Activated CD4-positive, alpha-beta T cell treated with anti-CD3 and anti-CD28 coated beads for 48 hours (primary cell): ENCODE data around the gene ORMDL2.

ENCODE experiments used
- DNase-seq: peaks from one replicate; pipeline ENCODE4 v3.0.0-alpha.2; 2020

Gene ORMDL2, protein sequence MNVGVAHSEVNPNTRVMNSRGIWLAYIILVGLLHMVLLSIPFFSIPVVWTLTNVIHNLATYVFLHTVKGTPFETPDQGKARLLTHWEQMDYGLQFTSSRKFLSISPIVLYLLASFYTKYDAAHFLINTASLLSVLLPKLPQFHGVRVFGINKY

DNA sequence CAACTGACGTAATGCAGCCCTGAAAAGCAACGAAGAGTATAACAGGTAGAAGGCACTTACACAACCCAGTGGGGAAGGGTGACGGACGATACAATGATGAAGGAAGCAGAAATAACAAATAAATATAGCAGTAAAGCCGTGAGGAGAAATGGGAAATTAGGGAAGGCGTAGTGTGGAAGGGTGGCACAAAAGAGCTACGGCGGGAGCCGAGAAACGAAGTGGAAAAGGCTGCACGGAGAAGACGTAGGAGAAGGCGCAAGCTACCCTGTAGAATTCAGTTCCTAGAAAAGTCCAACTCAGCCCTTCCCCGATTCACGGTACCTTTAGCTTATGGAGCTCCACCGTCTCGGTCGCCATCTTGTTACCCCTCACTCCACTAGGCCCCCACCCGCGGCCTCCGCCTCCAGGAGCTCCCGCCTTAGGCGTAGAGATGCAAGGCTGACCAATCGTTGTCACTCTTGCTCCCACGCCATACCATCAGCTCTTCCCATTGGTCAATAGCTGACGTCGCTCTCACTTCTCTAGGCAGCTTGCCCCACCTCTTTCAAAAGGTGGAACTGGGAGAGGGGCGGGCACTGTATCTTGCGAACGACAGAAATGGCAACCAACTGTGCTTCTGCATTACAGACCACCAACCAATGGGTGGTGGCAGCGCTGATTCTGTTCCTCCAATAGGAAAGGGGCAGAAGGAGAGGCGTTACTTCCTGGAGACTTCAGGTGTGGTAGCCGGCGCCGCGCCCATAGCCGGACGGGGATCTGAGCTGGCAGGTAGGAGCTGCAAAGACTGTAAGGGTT is at the start of gene ORMDL2, which contains the start of gene SARNP:
TSS of gene ORMDL2 (plus strand) at position 697 of the 795 bp plus-strand sequence. CDS start 959 bp downstream, outside the sequence.
TSS of gene SARNP (minus strand) at position 380 of the 795 bp plus-strand sequence. CDS start at position 357, 23 bp downstream.
- peak; percentile 96 for DNase-seq

DNA sequence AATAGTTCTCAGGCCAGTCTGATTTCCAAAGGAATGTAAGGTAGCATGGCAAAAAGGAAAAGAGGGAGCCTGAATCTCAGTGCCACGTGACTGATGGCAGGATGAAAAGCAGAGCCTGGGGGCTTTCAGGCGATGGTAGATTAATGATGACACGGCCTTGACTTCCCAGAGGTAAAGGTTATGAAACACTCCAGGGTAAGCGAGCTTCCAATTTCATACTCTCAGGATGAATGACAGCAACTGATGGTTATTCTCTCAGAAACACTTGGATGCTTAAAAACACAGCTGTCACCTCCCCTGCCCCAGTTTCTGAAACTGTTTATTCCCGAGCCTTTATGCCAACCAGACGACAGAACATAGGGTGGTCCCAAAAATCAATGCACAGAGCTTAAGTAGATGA is 46.1 kb upstream of the ORMDL2 start:
- DNase-seq = no peak

DNA sequence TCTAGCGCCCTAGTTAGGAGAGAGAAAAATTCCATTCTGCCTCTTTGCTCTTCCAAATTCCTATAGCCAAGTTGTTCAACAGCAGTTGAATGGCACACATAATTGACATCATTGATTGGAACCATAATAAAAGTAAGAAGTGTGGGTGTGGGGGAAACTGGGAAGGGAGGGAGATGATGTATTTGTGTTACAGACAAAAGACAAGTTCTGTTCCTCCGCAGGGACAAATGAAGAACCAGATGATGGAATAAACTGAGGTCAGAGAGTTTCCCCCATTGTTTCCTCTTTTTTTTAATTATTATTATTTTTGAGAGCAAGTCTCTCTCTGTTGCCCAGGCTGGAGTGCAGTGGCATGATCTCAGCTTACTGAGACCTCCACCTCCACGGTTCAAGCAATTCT is 40.0 kb upstream of the ORMDL2 start:
- DNase-seq = no peak

DNA sequence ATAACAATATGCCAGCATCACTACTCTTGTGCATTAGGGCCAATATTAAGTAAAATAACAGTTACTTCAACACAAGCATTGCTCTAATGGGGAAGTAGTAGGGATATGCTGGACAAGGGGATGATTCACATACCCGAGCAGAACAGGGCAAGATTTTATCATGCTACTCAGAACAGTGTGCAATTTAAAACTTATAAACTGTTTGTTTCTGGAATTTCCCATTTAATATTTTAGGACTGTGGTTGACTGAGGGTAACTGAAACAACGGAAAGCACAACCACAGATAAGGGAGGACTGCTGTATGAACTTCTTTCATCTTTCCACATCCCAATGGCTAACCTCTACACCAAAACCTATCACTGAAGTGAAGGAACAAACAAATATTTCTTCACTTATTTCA is 37.2 kb upstream of the ORMDL2 start:
- no peak for DNase-seq

DNA sequence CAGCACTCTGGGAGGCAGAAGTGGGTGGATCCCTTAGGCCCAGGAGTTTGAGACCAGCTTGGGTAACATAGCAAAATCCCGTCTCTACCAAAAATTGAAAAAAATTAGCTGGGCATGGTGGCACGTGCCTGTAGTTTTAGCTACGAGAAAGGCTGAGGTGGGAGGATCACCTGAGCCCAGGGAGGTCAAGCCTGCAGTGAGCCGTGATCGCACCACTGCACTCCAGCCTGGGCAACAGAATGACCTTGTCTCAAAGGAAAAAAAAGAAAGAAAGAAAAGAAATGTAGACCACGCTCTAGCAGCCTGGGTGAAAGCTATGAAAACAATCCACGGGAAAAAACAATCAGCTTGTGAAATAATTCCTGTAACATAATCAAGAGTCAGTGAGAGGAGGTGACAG is 29.3 kb upstream of the ORMDL2 start:
- no peak for DNase-seq

DNA sequence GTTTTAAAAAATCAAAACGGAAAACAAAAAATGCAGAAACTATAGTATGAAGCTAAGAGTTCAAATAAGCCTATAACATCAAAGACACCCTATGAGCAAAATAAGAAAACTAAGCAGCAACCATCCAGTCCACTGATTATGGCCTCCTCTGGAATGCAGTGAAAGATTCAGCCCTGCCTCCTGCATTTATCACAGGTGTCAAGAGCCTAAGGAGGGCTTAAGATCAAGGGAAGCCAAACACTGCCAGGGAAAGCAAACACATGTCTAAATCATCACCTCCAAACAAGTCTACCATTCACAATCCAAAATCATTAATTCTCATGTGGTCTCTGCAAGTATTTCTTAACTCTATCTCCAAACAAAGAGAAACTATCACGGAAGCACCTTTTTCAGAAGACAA is 28.7 kb upstream of the ORMDL2 start:
- DNase-seq = no peak

DNA sequence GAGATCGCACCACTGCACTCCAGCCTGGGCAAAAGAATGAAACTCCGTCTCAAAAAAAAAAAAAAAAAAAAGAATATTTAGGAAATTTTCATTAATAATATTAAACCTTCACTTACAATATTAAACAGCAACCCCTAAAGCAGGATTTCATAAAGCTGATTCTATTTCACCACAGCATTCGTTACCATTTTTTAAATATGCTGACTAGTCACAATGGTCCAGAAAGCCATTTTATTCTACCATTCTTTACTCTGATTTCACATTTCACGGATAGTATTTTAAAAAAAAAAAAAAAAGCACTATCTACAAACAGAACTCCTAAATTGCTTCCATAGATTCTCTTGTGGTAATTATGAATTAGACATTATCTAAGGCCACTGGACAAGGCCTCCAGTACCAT is 27.9 kb upstream of the ORMDL2 start:
- DNase-seq = no peak

DNA sequence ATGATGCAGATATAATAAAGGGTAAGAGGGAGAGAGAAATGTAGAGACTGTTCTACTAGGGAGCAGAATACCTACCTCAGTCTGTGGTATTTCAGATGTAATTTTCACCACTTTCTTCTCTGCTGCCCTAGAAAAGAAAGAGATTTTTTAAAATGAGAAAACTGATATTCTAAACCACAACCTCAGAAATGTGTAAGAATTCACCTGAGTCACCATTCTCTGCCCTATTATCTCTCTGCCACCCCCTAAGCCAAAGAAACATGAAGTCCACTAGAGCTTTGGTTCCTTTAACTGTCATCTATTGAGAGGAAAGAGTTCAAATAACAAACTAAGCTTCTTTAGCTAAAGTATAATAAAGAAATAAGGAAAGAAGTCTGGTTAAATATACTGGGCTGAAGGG is 21.9 kb upstream of the ORMDL2 start:
- DNase-seq = no peak

DNA sequence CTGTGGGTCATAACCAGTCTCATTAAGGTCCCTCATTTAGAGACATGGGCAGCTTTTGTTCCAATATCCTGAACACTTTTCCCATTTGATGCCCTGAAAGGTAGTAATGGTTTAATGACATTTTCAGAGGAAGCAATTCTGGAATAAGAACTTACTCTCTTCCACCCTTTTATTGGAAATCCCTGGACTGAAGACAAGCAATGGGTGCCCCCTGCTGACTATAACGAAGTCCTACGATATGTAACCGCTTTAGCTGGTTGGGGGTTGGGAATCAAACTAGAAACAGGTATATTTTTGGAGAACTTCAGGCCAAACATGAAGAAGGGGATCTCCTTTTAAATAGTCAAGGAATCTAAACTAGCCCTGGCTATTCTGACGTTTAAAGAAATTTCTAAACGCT is 20.8 kb upstream of the ORMDL2 start:
- no peak for DNase-seq

DNA sequence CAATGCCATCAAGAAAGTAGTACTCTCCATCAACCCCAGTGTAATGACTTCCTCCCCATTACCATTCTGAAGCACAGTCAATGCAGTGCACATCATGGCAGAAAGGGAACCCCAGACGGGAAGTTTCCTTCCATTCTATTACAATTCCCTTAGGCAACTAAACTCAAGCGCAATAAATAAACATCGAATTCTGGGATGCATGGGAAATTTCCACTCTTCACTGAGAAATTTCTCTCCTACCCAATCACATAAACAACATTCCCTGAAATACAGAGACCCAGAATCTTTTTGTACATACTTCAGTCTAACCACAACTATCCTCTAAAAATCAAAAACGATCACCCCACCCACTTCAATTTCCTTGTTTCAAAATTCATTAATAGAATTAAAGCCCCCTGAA is 20.3 kb upstream of the ORMDL2 start:
- DNase-seq = no peak

DNA sequence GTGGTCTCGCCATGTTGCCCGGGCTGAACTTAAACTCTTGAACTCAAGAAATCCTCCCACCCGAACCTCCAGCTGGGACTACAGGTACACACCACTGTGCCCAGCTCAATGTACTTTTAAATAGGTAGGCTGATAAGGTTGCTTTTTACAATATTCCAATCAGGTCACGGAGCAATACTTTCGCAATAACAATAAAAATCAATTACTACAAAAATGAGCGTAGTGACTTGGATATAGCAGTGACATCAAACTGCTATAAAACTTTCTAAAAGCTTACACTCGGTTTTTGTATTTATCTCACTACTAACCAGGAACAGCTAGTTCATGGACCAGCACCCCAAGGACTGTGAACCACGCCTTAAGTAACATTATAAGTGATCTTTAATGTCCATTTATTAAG is 10.9 kb upstream of the ORMDL2 start:
- DNase-seq = no peak

DNA sequence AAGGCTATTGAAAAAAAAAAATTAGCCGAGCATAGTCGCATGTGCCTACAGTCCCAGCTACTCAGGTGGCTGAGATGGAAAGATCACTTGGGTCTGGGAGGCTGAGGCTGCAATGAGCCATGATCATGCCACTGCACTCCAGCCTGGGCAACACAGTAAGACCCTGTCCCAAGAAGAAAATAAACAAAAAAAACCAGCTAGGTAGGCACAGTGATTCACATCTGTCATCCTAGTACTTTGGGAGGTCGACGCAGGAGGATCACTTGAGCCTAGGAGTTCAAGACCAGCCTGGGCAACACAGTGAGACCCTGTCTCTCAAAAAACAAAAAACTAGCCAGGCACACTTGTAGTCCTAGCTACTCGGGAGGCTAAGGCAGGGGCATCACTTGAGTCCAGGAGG is 8.6 kb upstream of the ORMDL2 start:
- DNase-seq = no peak

DNA sequence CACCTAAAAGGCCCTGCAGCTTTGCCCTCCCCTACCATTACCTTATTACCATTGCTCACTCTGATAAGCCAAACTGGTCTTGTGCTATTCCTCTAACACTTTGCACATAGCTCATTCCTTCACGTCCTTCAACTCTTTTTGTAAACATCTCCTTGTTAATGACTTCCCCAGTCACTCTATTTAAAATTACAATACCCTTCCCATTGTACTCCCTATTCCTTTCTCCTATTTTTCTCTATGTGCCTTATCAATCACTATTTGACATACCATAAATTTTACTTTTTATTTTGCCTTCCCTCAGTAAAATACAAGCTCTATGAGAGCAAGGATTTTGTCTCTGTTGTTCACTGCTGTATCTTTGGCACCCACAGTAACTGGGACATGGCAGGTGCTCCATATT is 5.8 kb upstream of the ORMDL2 start:
- DNase-seq = no peak

DNA sequence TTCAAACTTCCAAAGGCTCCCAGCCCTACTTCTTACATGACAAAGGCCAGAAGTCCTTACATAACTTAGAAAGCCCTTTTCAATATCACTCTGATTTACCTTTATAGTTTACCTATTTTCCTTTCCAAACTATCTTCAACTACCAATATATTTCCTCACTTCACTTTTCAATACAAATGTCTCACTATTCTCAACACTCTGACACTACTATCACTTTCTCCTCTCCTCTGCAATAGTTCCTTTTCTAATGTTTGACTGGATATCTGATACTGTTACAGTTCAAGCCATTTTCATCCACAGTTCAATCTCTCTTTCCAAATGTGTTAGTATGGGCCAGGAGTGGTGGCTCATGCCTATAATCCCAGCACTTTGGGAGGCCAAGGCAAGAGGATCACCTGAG is 3.6 kb upstream of the ORMDL2 start:
- no peak for DNase-seq

DNA sequence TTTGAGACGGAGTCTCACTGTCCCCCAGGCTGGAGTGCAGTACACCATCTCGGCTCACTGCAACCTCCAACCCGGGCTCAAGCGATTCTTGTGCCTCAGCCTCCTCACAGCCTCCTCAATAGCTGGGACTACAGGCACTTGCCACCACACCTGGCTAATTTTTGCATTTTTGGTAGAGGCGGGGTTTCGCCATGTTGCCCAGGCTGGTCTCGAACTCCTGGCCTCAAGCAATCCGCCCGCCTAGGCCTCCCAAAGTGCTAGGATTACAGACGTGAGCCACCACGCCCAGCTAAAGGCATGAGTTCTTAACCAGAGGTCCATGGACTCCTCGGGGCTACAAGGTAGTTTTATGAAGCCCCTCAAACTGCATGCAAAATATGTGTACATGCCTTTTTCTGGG is 2.4 kb upstream of the ORMDL2 start:
- DNase-seq = no peak

DNA sequence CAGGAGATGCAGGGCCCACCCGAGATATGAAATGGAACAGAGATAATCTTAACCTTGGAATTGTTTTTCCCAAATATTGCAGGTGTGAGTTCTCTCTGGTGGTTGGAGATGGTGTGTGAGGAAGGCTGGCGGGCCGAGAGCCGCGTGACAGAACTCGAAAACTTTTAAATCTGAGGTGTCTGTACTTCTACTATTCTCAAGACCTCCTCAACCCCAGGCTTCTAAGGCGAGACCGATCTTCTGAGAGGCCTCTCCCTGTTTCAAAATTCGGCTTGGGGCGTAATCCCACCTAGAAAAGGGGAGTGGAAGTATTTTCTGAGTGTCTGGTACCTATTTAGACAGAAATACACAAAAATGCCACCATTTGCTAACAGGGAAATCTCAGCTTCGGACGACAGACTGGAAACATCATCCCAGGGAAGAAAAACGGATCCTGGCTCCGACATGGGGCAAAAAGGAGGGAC is 928 bp upstream of the ORMDL2 start:
- DNase-seq = no peak

DNA sequence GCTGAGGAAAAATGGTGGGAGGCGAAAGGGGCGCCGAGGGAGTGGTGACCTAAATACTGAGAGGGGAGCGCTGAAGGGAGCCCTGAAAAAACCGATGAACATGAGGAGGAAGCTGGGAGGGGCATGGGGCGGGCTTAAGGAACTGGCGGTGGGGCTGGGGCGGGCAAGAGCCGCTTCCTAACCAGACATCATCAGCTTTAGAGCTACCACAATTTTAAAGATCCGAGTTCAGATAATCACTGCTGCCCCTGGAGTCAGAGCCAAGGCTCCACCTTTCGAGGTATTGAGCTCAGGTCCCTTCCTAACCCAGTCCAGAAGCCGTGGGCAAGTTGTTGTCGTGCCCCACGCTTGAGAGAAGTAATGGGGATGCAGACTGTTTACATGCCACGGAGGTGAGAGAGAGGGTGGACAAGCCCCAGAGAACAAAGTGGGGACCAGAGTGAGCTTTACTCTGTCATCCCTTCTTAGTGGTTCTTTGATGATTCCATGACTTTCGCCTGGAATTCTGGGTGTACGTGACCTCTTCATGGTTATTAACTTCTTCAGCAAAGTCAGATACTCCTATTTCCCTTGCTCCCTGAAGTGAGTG is 393 bp downstream of the ORMDL2 start:
- no peak for DNase-seq

DNA sequence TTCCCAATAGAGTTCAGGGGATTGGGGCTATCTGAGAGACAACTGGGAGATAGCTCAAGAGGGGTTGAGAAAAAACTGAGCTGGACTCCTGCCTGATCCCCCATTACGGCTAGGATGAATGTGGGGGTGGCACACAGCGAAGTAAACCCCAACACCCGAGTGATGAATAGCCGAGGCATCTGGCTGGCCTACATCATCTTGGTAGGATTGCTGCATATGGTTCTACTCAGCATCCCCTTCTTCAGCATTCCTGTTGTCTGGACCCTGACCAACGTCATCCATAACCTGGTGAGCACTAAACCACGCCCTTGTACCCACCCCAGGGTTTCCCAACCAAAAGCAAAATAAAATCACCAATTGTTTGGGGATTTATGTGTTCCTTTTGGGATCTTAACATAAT is 1.0 kb downstream of the ORMDL2 start:
- DNase-seq = no peak

DNA sequence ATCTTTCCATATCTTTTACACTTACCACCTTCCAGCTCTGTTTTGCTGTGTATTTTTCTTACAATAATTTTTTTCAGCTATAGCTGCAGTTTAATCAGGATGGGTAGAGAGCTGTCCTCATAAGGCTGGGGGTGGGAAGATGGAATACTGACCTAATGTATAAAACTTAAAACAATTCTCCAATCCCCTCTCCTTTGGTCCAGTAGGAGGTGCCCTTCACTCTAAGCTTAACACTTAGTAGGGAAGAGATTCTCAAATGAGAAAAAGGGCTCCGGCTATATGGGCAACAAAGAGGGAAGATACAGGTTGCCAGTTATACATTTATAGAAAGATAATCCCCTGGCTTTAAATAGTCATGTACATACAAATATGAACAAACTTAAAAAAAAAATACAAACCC is 2.8 kb downstream of the ORMDL2 start:
- no peak for DNase-seq

DNA sequence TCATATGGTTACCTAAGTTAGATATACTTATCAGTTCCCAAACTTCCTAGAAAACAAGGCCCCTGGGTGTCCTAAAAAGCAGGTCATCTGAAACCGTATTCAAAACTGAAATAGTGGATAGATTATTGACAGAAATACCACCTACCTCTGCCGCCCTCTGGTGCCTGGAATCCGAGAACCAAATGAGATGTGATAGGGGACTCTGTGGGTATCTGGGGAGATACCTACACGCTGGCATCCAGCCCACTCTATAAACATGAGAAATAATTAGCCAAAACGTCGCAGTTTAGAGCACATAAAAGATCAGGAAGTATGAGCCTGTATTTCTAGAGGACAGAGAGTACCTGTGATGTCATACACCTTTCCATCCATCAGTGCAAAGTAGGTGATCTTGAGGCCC is 4.4 kb downstream of the ORMDL2 start:
- DNase-seq = no peak

DNA sequence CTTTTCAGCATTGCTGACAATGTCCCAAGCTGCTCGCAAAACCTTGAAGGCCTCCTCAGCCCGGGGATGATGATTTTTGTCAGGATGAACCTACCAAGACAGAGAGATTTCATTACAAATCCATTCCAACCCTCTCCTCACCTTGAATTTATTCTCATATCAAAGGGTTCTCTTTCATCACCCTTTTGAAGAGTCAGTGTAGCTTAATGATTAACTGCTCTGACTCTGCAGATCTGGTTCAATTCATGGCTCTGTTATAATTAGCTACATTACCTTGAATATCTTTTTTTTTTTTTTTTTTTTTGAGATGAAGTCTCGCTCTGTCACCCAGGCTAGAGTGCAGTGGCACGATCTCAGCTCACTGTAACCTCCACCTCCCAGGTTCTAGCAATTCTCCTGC is 5.6 kb downstream of the ORMDL2 start:
- no peak for DNase-seq

DNA sequence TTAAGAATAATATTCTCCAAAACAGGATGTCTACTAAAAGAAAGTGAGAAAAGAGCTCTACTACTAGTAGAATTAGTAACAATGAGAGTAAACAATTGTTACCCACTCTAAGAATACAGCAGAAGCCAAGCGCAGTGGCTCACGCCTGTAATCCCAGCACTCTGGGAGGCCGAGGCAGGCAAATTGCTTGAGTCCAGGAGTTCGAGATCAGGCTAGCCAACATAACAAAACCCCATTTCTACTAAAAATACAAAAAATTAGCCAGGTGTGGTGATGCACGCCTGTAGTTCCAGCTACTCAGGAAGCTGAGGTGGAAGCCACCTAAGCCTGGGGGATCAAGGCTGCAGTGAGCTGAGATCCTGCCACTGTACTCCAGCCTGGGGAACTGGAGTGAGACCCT is 6.9 kb downstream of the ORMDL2 start:
- peak; percentile 22 for DNase-seq

DNA sequence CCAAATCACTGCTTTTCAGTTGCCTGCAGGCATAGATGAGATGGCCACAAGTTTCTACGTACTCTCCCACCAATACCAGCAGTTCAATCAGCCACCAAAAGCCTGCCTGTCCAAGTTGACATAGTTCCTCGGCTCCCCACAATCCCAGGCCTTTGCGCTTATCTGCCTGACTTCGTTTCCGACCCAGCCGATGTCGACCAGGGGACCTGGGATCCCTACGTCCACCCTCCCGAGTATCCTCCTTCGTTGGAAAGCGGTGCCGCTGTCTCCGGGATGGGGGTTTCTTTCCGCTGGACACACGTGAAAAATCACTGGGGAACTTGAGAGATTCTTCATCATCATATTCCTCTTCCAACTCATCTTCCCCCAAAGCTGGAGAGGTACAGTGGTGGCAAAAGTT is 10.0 kb downstream of the ORMDL2 start:
- DNase-seq = no peak

DNA sequence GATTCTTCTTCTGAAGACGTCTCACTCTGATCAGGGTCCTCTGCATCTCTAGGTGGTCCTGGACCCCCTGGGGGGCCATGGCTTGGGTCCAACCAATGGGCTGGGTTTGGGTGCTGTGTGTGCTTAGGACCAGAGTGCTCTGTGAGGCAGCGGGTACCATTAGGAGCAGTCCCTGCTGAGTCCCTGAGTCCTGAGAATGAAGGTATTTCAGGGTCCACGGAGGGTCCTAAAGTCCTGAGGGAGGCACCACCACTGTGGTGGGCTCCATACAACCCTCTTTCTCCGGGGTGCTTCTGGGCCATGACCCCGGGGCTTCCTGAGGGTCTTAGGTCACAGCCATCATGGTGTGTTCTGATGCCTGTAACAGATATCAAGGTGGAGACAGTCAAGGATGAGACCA is 10.5 kb downstream of the ORMDL2 start:
- no peak for DNase-seq
